Measurements from ENCODE around the gene TTC17.

GRCh38 chr11:43410394-43410793 lies 51.7 kb downstream of the TTC17 start:
- TF ChIP-seq CTCF (conservative IDR thresholded peaks at IDR 0.05; ENCODE audit: low read depth, low read length): no peak
- no peak for TF ChIP-seq EZH2phosphoT487 (IDR thresholded peaks at IDR 0.05; ENCODE audit: borderline replicate concordance, low read length)
- no peak for TF ChIP-seq EZH2 (IDR thresholded peaks at IDR 0.05; ENCODE audit: low read length, unreplicated experiment)

Data from PC-3 (cell line).